Activated CD8-positive, alpha-beta memory T cell treated with anti-CD3 and anti-CD28 coated beads, Interleukin-2, amount 50 U/mL, for 24 hours (primary cell): ENCODE measurements around the gene ZNF394.

Experiments used
- DNase-seq: peaks from one replicate; pipeline ENCODE4 v3.0.0-alpha.2; 2020; ENCODE audit errors: extremely low read depth

Gene ZNF394

GRCh38 chr7:99449326-99449725, 50.8 kb downstream of the ZNF394 start:
- DNase-seq, result no peak

- DNase-seq, result no peak
These were observed 51.2 kb downstream of the ZNF394 start for GRCh38 chr7:99448855-99449254.

- DNase-seq, result no peak
These were observed 52.1 kb downstream of the ZNF394 start for GRCh38 chr7:99447943-99448342.

- no peak for DNase-seq
These were observed 54.0 kb downstream of the ZNF394 start for GRCh38 chr7:99446096-99446495.
